ENCODE data around the gene SLC6A6.

The SLC6A6 gene

GRCh38 chr3:14372587-14372986 lies 29.8 kb upstream of the SLC6A6 start:
- no peak for DNase-seq (ENCODE audit: low read depth)

DNA sequence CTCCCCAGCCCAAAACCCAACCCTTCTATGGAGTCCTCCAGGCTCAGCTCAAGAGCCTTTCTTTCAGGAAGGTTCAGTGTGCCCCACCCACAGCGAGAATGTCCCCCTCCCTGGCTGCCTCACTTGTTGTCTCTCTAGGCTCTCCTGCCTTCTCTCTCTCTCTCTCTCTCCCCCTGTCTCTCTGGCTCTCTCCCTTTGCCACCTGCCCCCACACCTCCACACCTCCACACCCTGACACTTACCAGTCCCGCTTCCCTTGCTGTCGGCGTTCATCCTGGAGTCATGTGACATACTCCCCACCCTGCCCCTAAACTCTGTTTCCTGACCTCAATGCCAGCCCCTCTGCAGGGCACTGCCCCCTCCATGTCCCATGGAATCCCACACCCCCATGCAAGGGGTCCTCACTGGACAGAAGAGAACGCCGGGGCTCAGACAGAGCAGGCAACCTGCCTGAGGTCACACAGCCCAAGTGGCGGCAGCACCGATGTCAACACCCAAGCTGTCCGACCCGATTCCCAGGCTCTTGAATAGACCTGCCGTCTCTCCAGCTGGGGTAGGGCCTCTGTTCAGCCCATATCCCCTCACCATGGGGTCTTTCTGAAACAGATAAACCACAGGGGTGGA lies 28.5 kb upstream of the SLC6A6 start:
- no peak for DNase-seq (ENCODE audit: low read depth)

DNA sequence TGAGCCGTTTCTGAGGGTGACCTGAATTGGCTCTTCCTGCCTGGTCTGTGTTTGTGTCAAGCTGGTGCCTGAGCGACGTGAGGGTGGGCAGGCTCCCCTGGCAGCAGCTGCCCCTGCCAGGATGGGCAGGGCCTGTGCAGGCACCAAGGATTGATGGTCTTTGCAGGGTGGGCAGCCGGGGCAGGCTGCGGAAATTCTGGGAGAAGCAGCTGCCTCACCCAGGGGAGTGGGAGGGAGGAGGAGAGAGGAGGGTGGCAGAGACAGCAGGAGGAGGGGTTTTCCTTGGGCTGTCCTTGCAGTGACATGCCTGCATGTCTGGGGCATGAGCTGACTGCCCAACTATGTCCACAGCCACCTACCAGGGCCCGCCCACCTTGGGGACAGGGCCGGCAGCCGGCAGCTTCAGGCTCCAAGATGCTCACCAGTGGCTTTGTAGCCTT lies 27.9 kb upstream of the SLC6A6 start:
- DNase-seq (ENCODE audit: low read depth): no peak

GRCh38 chr3:14375192-14375591 lies 27.2 kb upstream of the SLC6A6 start:
- DNase-seq (ENCODE audit: low read depth): no peak

GRCh38 chr3:14376348-14377043 lies 25.9 kb upstream of the SLC6A6 start:
- no peak for DNase-seq (ENCODE audit: low read depth)

DNA sequence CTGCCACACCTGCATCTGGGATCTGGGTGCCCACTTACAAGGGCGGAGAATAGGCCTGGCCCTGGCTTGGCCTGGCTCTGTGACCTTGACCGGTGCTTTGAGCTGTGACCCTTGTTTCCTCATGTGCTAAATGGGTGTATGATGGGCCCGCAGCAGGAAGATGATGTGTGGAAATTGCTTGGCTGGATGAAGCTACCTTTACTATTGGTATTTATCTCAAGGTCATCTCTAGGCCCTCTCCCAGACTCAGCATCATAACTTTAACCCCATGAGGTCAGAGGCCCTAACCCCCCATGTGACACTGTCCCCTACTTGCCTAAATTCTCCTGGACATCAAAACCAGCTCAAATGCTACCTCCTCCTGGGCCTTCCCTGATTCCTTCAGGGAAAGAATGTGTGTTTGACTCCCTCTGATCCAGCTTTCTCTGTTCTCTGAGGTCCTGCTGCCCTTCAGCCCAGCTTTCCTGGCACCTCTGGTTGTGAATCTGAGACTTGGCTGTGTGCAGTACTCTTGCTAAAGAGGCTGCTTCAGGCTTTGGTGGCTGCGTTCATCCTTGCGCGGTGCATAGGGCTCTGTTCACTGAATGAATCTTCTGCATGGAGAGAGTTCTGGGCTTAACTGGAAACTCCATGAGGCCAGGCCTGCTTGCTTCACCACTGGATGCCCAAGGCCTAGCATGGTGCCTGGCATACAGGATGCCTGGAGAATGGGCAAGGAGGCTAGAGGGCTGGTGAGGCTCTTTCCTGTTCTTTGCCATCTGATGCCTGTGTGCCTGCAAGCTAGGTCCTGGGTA lies 25.2 kb upstream of the SLC6A6 start:
- no peak for DNase-seq (ENCODE audit: low read depth)

- no peak for DNase-seq (ENCODE audit: low read depth)
These were observed 24.6 kb upstream of the SLC6A6 start for GRCh38 chr3:14377838-14378169.

GRCh38 chr3:14378415-14378814 lies 24.0 kb upstream of the SLC6A6 start:
- no peak for DNase-seq (ENCODE audit: low read depth)

GRCh38 chr3:14379843-14380242 lies 22.6 kb upstream of the SLC6A6 start:
- DNase-seq (ENCODE audit: low read depth): no peak

DNA sequence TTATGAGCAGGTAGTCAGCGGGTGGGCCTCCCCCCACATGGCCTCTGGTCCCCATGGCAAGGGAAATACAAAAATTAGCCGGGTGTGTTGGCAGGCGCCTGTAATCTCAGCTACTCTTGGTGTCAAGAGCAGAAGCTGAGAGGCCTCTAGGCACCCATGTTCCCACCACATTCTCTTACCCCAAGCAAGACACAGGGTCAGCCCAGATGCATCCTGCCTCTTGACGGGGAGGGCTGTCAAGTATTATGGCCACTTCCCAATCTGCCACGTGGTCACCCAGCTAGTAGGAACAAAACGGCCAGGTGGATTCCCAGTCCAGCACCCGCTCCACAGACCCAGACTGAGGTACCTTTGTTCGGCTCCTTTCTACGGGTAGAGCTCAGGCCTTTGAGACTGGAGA lies 16.2 kb upstream of the SLC6A6 start:
- DNase-seq (ENCODE audit: low read depth): no peak

DNA sequence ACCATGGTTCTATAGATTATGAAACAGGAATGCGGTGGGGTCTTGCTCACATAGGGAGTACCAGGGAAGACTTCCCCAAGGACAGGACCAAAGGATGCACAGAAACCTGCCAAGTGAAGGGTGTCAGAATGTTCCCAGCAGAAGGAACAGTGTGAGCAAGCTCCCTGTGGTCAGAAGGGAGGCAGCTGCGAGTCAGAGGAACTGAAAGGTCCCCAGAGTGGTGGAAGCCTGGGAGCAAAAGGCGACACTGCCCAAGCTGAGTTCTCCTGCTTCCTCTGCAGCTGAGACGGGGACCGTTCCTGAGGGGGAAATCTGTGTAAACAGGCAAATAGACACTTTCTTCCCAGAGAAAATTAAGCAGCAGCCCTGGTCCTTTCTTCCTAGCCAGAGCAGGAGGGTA lies 14.2 kb upstream of the SLC6A6 start:
- DNase-seq (ENCODE audit: low read depth): no peak

GRCh38 chr3:14389166-14389606 lies 13.2 kb upstream of the SLC6A6 start:
- DNase-seq (ENCODE audit: low read depth): no peak

- DNase-seq (ENCODE audit: low read depth): no peak
These were observed 12.7 kb upstream of the SLC6A6 start for GRCh38 chr3:14389716-14390115.

GRCh38 chr3:14391033-14391432 lies 11.4 kb upstream of the SLC6A6 start:
- no peak for DNase-seq (ENCODE audit: low read depth)

DNA sequence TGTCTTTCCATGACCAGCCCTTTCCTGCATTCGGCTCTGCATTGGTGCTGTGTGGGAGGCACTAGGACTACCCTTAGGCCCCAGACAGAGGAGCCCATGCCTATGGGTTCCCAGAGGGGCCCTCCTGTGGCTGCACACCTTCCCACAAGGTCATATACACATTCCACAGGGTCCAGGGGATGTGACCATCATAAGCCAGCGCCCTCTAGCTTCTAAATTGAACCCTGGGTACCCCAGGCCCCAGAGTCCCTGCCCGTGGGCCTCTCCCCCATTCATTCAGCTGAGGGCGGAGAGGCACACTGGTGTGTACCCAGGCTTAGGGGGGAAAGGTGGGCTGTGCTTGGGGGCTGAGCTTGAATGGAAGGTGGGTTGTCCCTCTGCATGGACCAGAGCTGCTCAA lies 10.2 kb upstream of the SLC6A6 start:
- DNase-seq (ENCODE audit: low read depth): no peak

DNA sequence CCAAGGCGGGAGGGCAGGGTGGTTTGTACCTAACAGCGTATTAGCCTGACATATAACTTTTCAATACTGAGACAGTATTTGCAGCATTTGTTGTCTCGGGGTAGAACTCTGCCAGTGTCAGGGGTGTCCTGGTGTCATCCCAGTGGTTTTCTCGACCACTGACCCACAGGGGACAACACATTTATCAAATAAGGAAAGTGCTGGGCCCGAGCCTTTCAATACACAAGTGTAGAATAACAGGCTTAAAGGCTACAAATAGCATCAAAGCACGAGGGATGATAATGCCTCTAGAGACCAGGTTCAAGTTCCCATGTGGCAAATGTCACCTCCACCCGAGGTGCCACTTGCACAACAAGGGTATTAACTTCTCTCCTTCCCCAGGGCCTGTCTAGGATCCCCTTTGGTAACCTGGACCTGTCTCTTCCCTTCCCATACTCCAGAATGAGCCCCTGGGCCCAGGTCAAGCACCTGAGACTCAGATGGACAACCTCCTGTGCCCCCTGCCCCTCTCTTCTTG lies 9.5 kb upstream of the SLC6A6 start:
- DNase-seq (ENCODE audit: low read depth): no peak

GRCh38 chr3:14393440-14394106 lies 8.8 kb upstream of the SLC6A6 start:
- DNase-seq (ENCODE audit: low read depth): no peak

DNA sequence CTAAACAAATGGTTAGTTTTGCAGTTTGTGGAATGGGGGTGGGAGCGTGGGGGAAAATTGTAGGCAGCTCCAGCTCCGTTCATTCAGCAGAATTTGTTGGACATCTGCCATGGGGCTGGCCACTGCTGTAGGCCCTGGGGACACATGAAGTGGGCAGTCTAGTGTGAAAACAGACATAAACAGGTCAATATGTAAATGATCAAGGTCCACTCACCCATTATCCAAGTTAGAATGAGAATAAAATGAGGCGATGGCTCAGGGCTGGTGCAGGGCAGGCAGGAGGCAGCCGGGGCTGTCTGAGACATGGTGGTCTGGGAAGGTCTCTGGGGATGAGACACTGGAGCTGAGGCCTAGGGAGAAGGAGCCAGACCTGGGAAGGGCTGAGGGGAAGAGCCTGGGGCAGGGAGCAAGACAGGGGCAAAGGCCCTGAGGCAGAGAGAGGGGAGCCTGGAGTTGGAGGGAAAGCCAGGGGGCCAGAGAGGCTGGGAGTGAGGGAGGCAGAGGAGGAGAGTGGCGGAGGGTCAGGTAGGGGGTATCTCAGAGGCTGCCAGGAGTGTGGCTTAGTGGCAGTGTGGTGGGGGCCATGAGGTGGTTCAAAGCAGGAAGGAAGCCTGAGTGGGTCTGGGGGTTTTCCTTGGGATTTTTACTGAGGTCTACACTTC lies 6.2 kb upstream of the SLC6A6 start:
- DNase-seq (ENCODE audit: low read depth): no peak

DNA sequence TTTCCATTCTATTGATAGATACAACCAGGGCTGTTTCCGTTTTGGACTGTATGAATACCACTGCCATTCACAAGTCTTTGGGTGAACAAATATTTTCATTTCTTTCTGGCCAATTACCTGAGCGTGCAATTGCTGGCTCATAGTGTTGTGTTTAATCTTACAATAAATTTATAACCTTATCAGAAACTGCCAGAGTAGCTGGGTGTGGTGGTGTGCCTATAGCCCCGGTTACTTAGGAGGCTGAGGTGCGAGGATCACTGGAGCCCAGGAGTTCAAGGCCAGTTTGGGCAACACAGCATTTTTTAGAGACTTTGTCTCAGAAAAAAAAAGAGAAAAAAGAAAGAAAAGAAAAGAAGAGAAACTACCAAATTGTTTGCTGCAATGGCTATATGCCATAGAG lies 5.4 kb upstream of the SLC6A6 start:
- no peak for DNase-seq (ENCODE audit: low read depth)

DNA sequence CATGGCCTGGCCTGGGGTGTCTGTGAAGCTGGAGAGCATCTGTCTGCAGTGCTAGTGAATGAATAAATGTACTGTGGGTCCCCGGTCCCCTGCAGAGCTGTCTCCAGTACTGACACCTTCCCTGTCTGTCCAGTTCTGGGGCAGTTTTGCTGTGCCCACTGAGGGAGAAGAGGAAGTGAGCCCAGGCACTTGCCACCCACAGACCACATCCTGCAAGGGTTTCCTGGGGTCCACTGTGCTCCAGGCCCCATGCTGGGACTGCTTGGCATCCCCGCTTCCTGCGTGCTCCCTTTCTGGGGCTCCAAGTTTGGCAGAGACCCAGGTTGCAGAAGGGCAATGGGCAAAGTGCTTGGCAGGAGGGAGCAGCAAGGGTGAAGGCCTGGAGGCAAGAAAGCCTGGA lies 4.9 kb upstream of the SLC6A6 start:
- DNase-seq (ENCODE audit: low read depth): no peak

- DNase-seq (ENCODE audit: low read depth): no peak
These were observed 4.2 kb upstream of the SLC6A6 start for GRCh38 chr3:14397940-14398796.
